Measurements from ENCODE around the gene SYNDIG1. TPM values are rescaled to one million over a fixed set of nuclear protein-coding genes. Genes with fewer than 3 reads are reported as not detected.

Gene SYNDIG1
- total RNA-seq, 1 experiment from 2014 or later = 5.4 TPM

GRCh38 chr20:24632581-24632980 lies 163.2 kb downstream of the SYNDIG1 start:
- Histone ChIP-seq H3K9me3 (ENCODE audit: control insufficient read depth, low read depth, low read length) (no peaks in the 10 kb centered on the region), H3T11ph (ENCODE audit: low read length) (no peak overlapping the region), H2BK15ac (ENCODE audit: low read depth, low read length) (no peak overlapping the region), H3K9ac (ENCODE audit: extremely low read depth, insufficient read length, low read length) (no peak overlapping the region), H3K27ac (ENCODE audit: insufficient read length, low read depth, low read length) (no peak overlapping the region), H2BK12ac (ENCODE audit: insufficient read length, low read depth, low read length) (no peak overlapping the region), H4K8ac (replicated peaks; ENCODE audit: insufficient read length, low read depth, low read length) (no peak overlapping the region), H4K91ac (ENCODE audit: insufficient read length, low read depth, low read length) (no peak overlapping the region), H2BK5ac (ENCODE audit: insufficient read length, low read length) (no peak overlapping the region), H3K4me2 (ENCODE audit: insufficient read depth, insufficient read length, low read length) (no peak overlapping the region), H3K23ac (ENCODE audit: insufficient read length, low read depth, low read length) (no peak overlapping the region), H3K23me2 (ENCODE audit: insufficient read length, low read depth, low read length, poor library complexity, severe bottlenecking) (no peaks in the 10 kb centered on the region), H2BK120ac (ENCODE audit: low read depth, low read length, poor library complexity, severe bottlenecking) (no peak overlapping the region), H2AK5ac (ENCODE audit: insufficient read length, low read length) (no peak overlapping the region), H3K4ac (ENCODE audit: low read depth, low read length) (no peak overlapping the region), H2AFZ (ENCODE audit: low read length) (no peak overlapping the region), H3K18ac (ENCODE audit: insufficient read length, low read depth, low read length) (no peak overlapping the region), H3K56ac (ENCODE audit: insufficient read length, low read depth, low read length) (no peak overlapping the region), H3K27me3 (ENCODE audit: insufficient read depth, low read length) (no peaks in the 10 kb centered on the region), H3K79me2 (ENCODE audit: insufficient read depth, low read length) (no peaks in the 10 kb centered on the region), H2BK20ac (ENCODE audit: low read depth, low read length, poor library complexity, severe bottlenecking) (no peak overlapping the region), H3K79me1 (ENCODE audit: insufficient read depth, low read depth, low read length, poor library complexity, severe bottlenecking) (no peaks in the 10 kb centered on the region), H3K4me1 (ENCODE audit: insufficient read depth, low read length) (peaks cover 13% of the 10 kb centered on the region; the same call in 1 of the 2 replicates), H4K5ac (ENCODE audit: insufficient read length, low read depth, low read length) (no peak overlapping the region), H3K14ac (ENCODE audit: insufficient read depth, low read length) (no peak overlapping the region), H4K20me1 (ENCODE audit: control insufficient read depth, insufficient read depth, insufficient read length) (no peaks in the 10 kb centered on the region)
- Mint-ChIP-seq H3K27me3 (ENCODE audit: low read depth) (no peaks in the 10 kb centered on the region), H3K36me3 (ENCODE audit: insufficient read depth in 1 of 3, low read depth in 3 of 3) (peaks cover 0 to 5% (median 0%) of the 10 kb centered on the region in 3 experiments; a peak in 2 of 7 replicates), H3K4me3 (no peak overlapping the region), H3K27ac (0 out of 7 replicates have a peak overlapping the region, but pooled peaks of 1 of the 3 experiments have one; percentile 25), H3K4me1 (peaks cover 47 to 49% of the 10 kb centered on the region in 2 experiments), H3K9me3 (no peaks in the 10 kb centered on the region; a peak in 2 of 5 replicates)
- no CpG with 5 or more reads among the region's 7 CpGs for WGBS (ENCODE audit: extremely low coverage, insufficient read length, low lambda C conversion rate)
- DNase-seq = peak; percentile 8
- TF ChIP-seq CTCF (conservative IDR thresholded peaks at IDR 0.05) = no peak
